HG02610 (cell line): Measurements from ENCODE around the gene PON3.
"Not testable (repeated sequence)": the region's sequence is repeated elsewhere in the genome, so short reads cannot be mapped to it uniquely, and the experiment has no call there.

ENCODE experiments used
- ATAC-seq: cut with Tn5 transposase; IDR thresholded peaks from one replicate; pipeline ENCODE4 v1.9.1; 2021; ENCODE audit warnings: mild to moderate bottlenecking, moderate library complexity; ENCODE audit not compliant: unreplicated experiment

Gene PON3

DNA sequence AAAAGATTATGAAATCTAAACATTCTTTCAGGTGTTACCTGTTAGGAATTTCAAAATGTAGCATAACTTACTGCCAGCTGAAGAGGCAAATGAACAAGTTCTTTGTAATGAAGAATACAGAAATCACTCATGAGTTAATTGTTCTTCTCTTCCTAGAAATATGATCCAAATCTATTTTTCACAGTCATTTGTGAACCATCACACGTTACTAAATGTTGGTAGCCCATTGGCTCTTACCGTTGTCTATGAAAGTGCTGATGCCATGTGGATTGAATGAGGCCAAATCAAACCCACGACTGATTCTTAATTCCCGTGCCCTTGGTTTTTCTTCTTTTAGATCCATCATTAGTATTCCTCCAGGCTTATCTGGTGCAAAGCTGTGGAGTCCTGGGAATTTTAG, 15.9 kb upstream of the PON3 start:
- ATAC-seq = no peak

DNA sequence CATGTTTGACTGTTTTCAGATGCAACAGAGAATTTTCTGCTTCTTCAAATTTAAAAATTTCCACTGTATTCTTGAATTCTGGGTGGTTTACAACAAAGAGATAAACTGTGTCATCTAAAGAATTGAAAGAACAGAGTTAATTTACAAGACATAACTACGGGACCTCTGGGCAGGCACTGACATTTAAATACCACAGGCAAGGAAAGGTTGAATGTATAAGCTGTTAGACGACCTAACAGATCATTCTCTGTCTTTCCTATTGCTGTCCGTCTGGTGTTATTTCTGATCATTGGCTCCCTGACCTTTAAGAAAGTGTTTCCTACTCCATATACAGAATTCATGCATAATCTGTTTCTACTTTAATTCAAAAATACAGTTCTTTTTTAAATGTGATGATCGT, 15.5 kb upstream of the PON3 start:
- ATAC-seq = no peak

DNA sequence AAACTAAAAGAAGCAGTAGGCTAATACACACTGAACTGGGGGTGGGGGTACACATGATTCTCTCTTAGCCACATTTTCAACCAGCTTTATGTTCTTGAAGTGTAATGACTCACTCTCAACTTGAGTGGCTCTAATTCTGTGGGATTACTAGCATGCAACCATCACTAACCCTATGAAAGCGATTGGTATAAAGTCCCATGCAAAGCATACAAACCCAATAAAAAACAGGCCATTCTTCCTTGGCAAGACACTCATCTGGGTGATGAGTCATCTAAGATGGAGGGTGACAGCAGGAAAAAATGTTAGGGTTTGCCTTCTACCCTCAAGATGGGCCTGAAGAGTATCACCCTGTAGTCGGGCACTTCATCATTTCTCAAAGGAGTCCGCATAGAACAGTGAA, 14.9 kb upstream of the PON3 start:
- no peak for ATAC-seq

DNA sequence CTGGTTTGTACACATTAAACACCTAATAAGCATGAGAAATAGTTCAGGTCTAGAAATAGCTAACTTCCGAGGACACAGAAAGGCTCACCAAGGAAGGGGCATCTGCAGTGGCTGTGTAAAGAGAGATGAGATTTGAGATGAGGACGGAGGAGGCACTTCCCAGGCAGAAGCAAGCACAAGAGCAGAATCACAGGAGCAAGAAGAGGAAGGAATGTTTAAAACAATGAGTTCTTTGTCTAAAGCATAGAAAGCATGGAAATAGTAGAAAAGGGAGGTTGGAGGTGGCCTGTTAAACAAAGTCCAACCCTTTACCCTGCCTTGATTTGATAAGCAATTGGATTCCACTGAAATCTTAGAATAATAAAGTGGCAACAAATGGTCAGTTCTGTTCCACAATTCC, 11.6 kb upstream of the PON3 start:
- no peak for ATAC-seq

DNA sequence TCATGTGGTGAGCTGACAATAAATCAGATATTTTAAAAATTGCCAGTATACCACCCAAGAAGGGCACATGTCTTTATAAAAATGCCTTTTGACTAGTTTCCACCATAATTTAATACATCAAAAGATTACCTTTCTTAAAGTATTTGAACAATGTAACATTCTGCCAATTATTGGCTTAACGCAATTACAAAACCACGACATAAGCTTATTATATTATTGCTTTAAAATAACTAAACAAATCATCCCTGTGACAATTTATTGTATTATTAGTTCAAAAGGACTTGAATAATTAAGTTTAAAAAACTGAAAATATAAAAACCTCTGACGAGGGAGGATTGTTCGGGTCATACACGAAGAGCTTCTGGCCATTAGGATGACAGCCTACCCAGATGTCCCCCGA, 9.6 kb upstream of the PON3 start:
- ATAC-seq = no peak

DNA sequence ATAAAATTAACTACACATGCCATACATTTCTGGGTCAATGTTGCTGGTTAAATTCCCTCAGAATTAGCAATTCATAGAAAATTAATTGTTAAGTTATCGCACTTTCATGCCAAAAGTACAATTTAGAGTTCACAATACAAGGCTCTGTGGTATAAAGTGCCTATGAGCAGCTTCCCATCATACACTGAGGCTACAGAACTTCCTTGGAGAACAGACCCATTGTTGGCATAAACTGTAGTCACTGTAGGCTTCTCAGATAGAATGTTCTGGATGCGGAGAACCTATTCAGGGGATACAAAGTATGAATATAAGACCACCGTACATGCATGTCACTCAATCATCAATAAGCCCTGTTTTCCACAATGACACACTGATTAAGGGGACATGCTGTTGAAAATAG, 9.0 kb upstream of the PON3 start:
- ATAC-seq = no peak

DNA sequence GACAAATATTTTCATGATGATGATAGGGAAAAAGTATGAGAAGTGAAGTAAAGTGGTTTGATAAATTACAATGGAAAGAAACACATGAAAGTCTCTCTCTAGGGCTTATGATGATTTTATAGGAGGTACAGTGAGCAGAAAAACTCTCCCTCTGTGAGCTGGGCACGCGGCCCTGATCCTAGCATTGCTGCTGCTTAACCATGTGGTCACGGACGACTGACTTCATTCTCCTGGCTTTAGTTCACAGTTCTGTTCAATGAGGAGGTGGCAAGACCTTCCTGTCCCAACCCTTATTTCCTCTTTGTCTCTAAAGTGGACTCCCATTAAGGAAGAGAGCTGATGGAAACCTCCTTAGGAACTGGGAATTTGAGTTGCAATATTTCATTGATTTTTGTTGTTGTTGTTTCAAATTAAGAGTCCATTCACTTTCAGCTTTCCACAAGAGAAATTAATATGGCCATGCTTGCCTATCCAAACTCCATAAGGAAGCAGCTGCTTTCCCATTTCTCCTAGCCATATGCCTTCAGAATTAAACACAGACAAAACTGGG, 8.2 kb upstream of the PON3 start:
- ATAC-seq = no peak

DNA sequence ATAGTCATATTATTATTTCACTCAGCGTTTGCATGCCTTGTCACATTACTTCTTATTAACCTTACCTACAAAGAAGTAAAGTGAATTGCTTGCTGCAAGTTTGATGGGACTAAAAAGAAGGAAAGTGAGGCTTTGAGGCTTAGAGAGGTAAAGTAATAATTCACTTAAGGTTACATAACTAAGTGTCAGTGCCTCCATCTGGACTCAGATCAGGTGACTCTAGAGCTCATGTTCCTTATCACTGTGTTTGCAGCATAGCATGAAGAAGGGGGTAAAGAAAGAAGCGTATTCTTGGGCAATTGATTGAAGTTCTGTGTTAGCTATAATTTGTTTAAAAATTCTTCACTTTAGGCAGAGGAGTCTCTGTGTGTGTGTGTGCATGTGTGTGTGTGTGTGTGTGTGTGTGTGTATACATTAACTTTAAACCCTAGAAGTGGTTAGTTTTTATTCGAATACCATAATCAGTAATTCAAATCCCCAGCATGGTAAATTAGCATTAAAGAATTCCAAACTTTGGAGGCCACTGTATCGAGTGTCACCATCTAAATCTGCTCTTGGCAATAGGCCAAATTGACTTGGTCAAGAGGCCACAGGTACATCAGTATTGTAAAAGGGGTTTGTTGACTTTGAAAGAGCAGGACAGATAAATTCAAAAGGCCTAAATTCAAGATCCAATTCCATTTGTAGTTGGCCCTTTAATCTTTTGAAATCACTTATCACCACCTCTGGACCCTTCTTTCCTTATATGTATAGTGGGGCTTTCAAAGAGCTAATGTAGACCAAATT, 2.2 kb upstream of the PON3 start:
- ATAC-seq = no peak

DNA sequence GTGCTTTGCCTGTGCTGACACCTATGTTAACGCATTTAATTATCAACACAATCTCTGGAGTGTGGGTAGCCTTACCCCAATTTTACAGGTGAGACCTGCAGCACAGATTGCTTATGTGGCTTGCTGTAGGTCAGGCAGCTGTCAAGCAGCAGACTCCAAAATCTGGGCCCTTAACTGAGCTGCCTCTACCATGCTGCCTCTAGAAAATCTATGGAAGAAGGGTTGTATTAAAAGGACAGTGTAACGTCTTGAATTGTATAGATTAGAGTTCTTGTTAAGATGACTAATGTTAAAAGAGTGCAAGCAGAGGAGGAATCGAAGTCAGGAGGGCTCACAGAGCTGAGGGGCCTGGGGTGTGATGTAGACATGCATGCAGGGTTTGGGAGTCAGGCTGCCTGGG, 1.2 kb upstream of the PON3 start:
- ATAC-seq = no peak

DNA sequence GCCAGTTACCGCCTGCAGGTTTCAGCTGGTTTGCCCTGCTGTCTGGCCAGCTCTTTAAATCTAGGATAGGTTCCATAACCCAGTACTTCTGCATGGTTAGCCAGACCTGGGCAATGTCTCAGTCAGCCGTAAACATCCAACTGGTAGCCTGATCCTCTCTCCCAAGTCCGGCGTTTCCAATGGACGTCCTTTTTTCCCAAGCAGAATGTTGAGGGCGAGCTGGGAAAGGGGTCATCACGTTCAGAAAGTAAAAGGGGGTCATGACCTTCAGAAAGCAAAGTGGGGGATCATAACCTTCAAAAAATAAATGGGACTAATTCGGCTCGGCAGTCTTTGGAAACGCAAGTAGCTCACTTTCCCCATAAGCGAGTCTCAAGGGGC, 430 bp downstream of the PON3 start:
- ATAC-seq = no peak

DNA sequence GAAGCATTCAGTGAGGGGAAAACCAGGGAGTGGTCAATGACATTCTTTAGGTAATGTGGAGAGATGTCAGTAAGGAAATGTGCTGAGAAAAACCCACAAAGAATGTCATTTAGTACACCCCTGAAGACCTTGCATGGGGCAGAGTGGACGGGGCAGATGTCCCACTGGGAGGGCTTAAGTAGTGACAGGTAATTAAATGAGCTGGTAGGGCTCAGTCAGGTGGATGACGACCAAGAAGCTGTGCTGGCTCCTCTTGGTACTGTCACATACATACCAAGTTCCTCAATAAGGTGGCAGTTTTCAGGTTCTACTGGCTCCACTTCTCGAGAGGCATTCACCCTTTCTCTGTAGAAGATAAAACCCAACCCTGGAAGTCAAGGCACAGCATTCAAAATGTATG, 1.8 kb downstream of the PON3 start:
- ATAC-seq = no peak

DNA sequence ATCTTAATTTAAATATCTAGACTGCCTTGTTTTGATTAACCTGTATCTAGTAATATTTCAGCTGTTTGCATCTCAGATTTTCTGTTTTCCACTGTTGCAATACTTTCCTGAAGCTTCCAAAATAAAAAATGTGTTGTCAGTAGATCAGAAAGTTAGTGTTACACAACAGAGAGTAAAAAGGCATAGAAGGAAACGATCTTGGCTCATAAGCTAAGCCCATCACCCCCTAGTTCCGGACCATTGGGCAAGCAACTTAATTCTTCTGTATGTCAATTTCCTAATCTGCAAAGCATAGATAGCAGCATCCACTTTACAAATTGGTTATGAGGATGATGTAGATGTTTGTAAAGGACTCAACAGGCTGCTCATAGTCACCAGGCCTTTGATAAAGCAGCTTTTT, 4.4 kb downstream of the PON3 start:
- no peak for ATAC-seq

DNA sequence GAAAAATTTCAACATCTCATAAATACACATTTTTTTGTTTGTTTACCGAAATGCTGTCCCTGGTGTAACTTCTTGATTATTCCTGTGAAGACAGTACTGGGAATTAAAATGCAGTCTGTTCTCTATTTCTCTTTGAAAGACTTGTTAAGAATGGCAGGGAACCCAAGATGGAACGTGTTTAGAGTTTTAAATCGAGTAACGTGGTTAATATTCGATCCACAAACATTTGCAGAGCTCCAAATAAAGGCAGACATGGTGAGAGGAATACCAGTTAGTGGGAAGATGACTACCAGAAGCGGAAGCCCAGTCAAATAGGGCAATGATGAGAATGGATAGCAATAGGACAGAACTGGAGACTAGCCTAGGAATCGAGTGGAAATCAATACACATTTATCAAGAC, 6.7 kb downstream of the PON3 start:
- ATAC-seq = no peak

DNA sequence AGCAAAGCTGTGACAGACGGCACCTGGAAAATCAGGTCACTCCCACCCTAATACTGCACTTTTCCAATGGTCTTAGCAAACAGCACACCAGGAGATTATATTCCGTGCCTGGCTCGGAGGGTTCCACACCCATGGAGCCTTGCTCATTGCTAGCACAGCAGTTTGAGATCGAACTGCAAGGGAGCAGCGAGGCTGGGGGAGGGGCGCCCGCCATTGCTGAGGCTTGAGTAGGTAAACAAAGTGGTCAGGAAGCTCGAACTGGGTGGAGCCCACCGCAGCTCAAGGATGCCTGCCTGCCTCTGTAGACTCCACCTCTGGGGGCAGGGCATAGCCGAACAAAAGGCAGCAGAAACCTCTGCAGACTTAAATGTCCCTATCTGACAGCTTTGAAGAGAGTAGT, 16.7 kb downstream of the PON3 start:
- not testable (repeated sequence) for ATAC-seq

DNA sequence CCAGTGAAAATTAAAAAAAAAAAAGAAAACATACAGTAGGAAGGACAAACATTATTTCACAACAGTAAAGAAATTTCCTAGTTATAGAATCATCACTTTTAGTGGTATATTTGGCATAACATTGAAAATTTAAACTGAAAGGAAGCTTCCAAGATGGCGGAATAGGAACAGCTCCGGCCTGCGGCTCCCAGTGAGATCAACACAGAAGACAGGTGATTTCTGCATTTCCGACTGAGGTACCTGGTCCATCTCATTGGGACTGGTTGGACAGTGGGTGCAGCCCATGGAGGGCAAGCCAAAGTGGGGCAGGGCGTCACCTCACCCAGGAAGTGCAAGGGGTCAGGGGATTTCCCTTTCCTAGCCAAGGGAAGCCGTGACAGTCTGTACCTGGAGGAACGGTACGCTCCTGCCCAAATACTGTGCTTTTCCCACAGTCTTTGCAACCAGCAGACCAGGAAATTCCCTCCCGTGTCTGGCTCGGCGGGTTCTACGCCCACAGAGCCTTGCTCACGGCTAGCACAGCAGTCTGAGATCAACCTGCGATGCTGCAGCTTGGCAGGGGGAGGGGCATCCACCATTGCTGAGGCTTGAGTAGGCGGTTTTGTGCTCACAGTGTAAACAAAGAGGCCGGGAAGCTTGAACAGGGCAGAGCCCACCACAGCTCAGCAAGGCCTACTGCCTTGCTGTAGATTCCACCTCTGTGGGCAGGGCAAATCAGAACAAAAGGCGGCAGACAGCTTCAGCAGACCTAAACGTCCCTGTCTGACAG, 19.4 kb downstream of the PON3 start:
- no peak for ATAC-seq

DNA sequence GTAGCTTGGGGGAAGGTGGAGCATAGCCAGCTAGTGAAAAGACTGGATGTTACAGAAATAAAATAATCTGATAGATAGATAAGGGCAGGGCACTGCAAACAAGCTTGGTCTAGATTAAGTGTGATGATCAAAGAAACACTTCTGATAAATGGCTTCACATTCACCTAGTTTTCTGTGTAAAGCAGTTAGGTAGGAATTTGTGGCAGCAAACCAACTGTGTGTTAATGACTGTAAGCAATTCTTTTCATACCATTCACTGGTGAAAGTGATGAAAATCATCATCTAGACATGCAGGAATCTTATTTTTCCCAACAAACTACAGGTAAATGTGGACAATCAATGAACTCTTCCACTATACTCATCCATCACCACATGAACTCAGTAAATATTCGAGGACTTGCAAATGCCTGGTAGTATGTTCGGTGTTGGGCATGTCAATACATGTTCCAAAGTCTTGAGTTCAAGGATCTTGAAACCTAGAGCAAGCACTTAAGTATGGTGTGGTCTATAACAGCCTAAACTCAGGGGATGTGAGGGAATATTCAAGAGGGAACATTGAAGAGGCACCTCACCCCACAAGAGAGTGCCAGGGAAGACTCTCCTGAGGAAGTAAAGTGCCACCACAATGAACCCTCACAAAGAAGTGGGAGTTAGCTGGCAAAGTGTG, 20.5 kb downstream of the PON3 start:
- ATAC-seq = no peak

DNA sequence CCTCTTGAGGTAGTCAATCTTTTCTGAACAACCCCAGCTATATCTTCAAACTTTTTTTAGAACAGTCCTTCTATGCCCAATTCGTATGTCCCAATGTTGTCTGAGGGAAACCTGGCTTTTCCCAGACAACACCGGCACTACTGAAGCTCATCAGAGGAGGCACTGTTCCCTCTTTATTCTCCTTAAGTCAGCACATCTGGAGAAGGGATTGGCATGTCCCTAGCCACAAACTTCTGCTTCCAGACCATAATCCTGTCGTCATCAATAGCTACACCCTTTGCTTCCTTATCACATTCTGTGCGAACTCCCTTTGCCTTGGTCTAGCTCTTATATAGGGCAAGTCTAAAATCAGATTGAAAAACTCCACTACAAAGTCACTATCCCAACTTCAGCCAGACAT, 22.9 kb downstream of the PON3 start:
- no peak for ATAC-seq

DNA sequence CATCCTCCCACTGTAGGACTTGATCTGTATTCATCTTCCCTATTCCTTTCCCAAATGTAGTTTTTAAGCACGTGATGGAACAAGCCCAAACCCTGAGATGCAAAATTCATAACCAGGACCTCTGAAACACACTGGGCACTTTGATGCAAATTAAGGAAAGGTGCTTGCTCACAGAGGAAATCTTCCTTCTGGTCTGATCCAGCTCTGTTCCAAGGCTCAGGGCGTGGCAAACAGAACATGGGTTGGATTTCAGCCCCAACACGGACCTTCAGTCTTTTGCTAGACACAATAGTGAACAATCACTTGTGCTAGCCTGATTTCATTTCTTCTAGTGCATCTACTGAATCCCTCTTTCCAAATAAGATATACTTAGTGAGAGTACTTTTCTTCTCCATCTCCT, 27.9 kb downstream of the PON3 start:
- ATAC-seq = no peak

DNA sequence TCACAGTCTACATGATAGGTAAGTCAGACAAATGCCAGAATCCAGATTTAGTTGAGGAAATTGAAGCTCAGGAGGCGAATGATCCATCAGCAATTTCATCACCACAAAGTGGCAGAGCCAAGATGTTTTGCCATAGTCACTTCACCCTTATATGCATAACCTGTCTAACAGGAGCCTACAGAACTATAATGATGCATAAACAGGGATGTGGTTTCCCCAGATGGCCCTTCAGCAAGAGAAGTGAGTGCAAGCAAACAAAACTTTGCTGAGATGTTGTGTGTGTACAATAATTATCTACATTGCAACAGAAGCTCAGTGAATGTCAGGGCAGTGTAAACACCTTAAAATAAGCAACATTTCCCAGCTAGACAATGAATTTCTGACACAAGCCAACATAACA, 28.6 kb downstream of the PON3 start:
- no peak for ATAC-seq

DNA sequence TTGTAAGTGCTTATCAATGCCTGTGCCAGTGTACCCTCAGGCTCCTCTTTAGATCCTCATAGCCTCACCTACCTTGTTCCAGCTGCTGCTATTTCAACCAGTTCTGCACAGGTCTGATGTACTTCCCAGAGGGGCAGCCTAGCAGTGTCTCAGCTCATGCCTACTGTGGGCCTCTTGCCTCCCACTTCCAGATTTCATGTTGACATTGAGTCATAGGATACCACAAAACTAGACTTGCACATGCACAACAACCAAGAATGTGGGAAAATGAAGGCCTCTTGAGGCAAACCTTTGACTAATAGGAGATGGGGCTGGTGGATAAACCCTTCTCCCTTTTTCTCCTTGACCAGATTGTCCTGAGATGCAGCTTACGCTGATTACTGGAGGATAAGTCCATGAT, 31.0 kb downstream of the PON3 start:
- no peak for ATAC-seq

DNA sequence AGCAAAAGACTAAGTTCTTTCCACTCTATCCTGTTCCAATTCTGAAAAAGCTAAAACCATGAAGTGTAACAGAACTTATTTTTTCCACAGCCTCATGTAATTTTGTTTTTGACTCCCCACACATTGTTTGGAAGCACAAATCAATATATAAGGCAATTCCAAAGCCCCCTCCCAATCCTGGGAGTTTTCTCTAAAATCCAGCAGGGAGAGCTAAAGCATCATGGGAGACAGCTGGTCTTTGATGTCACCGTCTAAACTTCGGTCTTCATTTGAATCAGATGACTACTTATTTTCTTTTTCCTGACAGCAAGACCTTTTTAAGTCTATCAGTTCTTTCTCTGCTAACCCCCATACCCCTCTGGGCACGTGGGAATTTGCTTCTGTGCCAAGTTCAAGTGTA, 38.6 kb downstream of the PON3 start:
- no peak for ATAC-seq
